Endothelial cell of umbilical vein (primary cell): ENCODE data around the gene C4A. TPM values are rescaled to one million over a fixed set of nuclear protein-coding genes. Genes with fewer than 3 reads are reported as not detected.

ENCODE experiments used
- BruUV-seq: library from RNA; stranded (reverse); fragments of 400-500 nt; replicated peaks from 2 replicates; lab custom pipeline; 2021; lab: Mats Ljungman, UMichigan
- CTCF ChIA-PET: fragments of 300-600, 350-600 bp; sonication (Branson Sonifier 250); formaldehyde crosslinking; loops from one replicate; lab custom pipeline; 2021; ENCODE audit warnings: antibody characterized with exemption, inconsistent platforms; lab: Charles Lee
- POLR2A ChIA-PET: fragments of 300-600, 350-600 bp; sonication (Branson Sonifier 250); formaldehyde crosslinking; loops from one replicate; lab custom pipeline; 2021; ENCODE audit warnings: antibody characterized with exemption, inconsistent platforms; lab: Charles Lee
- DNase-seq: peaks from one replicate; pipeline ENCODE4 v3.0.0-alpha.2; 2011; ENCODE audit warnings: low read depth, low spot score
- FAIRE-seq: peaks from 2 replicates; lab custom pipeline; 2011; peaks lifted over from hg19 to GRCh38; lab: Jason Lieb, UNC
- H2AFZ ChIP-seq: 2 replicates; pipeline ENCODE4 v1.6.0; 2012; ENCODE audit warnings: low read depth, low read length, control low read depth, inconsistent platforms
- H3K27ac ChIP-seq: 2 replicates; pipeline ENCODE4 v1.5.1; 2011; ENCODE audit warnings: low read depth, mild to moderate bottlenecking, control low read depth, low read length, moderate library complexity; ENCODE audit not compliant: insufficient read depth
- H3K27me3 ChIP-seq, 2 experiments: 2 replicates each; pipeline versions ENCODE4 v1.6.0 to v1.6.1; 2011; ENCODE audit warnings: low read length in 2 of 2, mixed read lengths in 1 of 2; ENCODE audit not compliant: control insufficient read depth in 2 of 2, insufficient read depth in 2 of 2
- H3K36me3 ChIP-seq, 2 experiments: 2 replicates in 1 of 2; 3 replicates in 1 of 2; pipeline ENCODE4 v1.5.1; 2011; ENCODE audit warnings: low read length in 2 of 2, mild to moderate bottlenecking in 1 of 2, moderate library complexity in 1 of 2; ENCODE audit not compliant: control insufficient read depth in 2 of 2, insufficient read depth in 2 of 2; ENCODE audit errors: extremely low read depth in 1 of 2
- H3K4me1 ChIP-seq: 3 replicates; pipeline ENCODE4 v1.5.1; 2011; ENCODE audit warnings: mild to moderate bottlenecking, low read length; ENCODE audit not compliant: control insufficient read depth, insufficient read depth; ENCODE audit errors: extremely low read depth
- H3K4me2 ChIP-seq: 2 replicates; pipeline ENCODE4 v1.6.1; 2011; ENCODE audit warnings: low read length, control low read depth, mixed read lengths; ENCODE audit not compliant: insufficient read depth
- H3K4me3 ChIP-seq, 3 experiments: fragments of 200-600 bp in 1 of 3; sonication (generic), shearing (Covaris generic) in 1 of 3; replicated peaks in 1 of 3; 2 replicates each; pipeline ENCODE4 v1.5.1; 2011 to 2016; ENCODE audit warnings: control low read depth in 3 of 3, low read length in 3 of 3, mild to moderate bottlenecking in 2 of 3, inconsistent platforms in 1 of 3, low read depth in 1 of 3, moderate library complexity in 1 of 3; ENCODE audit not compliant: insufficient read depth in 1 of 3
- H3K79me2 ChIP-seq: 2 replicates; pipeline ENCODE4 v1.6.0; 2012; ENCODE audit warnings: low read length, inconsistent platforms; ENCODE audit not compliant: control insufficient read depth, insufficient read depth
- H3K9ac ChIP-seq: replicated peaks from 2 replicates; pipeline ENCODE3; 2011; ENCODE audit warnings: low read length, control low read depth; ENCODE audit not compliant: insufficient read depth; ENCODE audit errors: extremely low read depth
- H3K9me1 ChIP-seq: replicated peaks from 3 replicates; pipeline ENCODE4 v1.6.0; 2011; ENCODE audit warnings: mild to moderate bottlenecking, low read length; ENCODE audit not compliant: control insufficient read depth, insufficient read depth; ENCODE audit errors: extremely low read depth
- H3K9me3 ChIP-seq: replicated peaks from 2 replicates; pipeline ENCODE4 v1.5.1; 2012; ENCODE audit warnings: low read length, inconsistent platforms; ENCODE audit not compliant: control insufficient read depth, insufficient read depth
- H4K20me1 ChIP-seq: replicated peaks from 2 replicates; pipeline ENCODE3; 2011; ENCODE audit warnings: mild to moderate bottlenecking, low read length; ENCODE audit not compliant: control insufficient read depth, insufficient read depth; ENCODE audit errors: extremely low read depth
- CTCF ChIP-seq, 2 donors: IDR thresholded peaks; 1 replicate in 1 of 2; 2 replicates in 1 of 2; pipeline ENCODE4 v1.5.1; 2011; ENCODE audit warnings: low read length in 2 of 2, mild to moderate bottlenecking in 2 of 2, moderate library complexity in 2 of 2, control low read depth in 1 of 2, inconsistent platforms in 1 of 2, low read depth in 1 of 2; ENCODE audit not compliant: insufficient read depth in 1 of 2; ENCODE audit errors: extremely low read depth in 1 of 2
- EZH2 ChIP-seq: IDR thresholded peaks from 2 replicates; pipeline ENCODE4 v1.6.1; 2012; ENCODE audit warnings: borderline replicate concordance, low read depth, mild to moderate bottlenecking, moderate library complexity, low read length, inconsistent platforms; ENCODE audit not compliant: severe bottlenecking
- FOS ChIP-seq: IDR thresholded peaks from 2 replicates; pipeline ENCODE4 v1.6.1; 2011; ENCODE audit warnings: mild to moderate bottlenecking, low read length, moderate library complexity, borderline replicate concordance; ENCODE audit not compliant: insufficient read depth
- GATA2 ChIP-seq: IDR thresholded peaks from 2 replicates; pipeline ENCODE4 v1.7.0; 2011; ENCODE audit warnings: low read depth, mild to moderate bottlenecking, moderate library complexity, mixed read lengths, low read length; ENCODE audit not compliant: insufficient read length, insufficient read depth
- JUN ChIP-seq: IDR thresholded peaks from 2 replicates; pipeline ENCODE4 v1.6.1; 2011; ENCODE audit warnings: borderline replicate concordance, low read depth; ENCODE audit not compliant: insufficient read length, insufficient read depth
- MAX ChIP-seq: IDR thresholded peaks from 2 replicates; pipeline ENCODE4 v1.6.1; 2011; ENCODE audit not compliant: insufficient read depth, insufficient read length
- MYC ChIP-seq: IDR thresholded peaks from one replicate; pipeline ENCODE4 v1.6.1; 2011; ENCODE audit warnings: mild to moderate bottlenecking, low read depth, low read length
- POLR2A ChIP-seq: IDR thresholded peaks from 2 replicates; pipeline ENCODE4 v1.6.1; 2012; ENCODE audit warnings: low read depth, mild to moderate bottlenecking, control low read depth, low read length
- POLR2AphosphoS5 ChIP-seq: IDR thresholded peaks from 2 replicates; pipeline ENCODE4 v1.6.1; 2012; ENCODE audit warnings: low read depth, mild to moderate bottlenecking, control low read depth, low read length, moderate library complexity; ENCODE audit not compliant: insufficient read depth
- dilution Hi-C: fragments of 300-500 bp; cut with MboI; formaldehyde crosslinking; loops from one replicate; pipeline ENCODE4 v1.15.0; 2019; ENCODE audit warnings: low sequenced_read_pairs; ENCODE audit not compliant: extremely low pct_ligation_motif_present
- intact Hi-C: fragments of 100-400 bp; cut with micrococcal nuclease; formaldehyde crosslinking; loops from one replicate; pipeline ENCODE4 v1.10.0; 2022
- polyA plus RNA-seq, 4 experiments: library from polyadenylated mRNA; depleted of rRNA in 3 of 4; stranded (reverse) in 3 of 4; unstranded in 1 of 4; fragments of >200 nt; gene quantifications; 2 replicates each; pipeline versions ENCODE4 v1.2.1 to v1.2.3, GENCODE V29; 2011 to 2012; ENCODE audit warnings: missing spikeins in 1 of 4
- total RNA-seq: library from RNA; stranded (reverse); gene quantifications from 2 replicates; pipeline ENCODE4 v1.2.3, GENCODE V29; 2021

Gene C4A
- total and polyA plus RNA-seq, 2 donors (not counting 3 experiments of a cell fraction or from before 2014, with no cell fraction given), result 5.2 to 5.7 TPM

GRCh38 chr6:31971993-31972708 is 9.7 kb upstream of the C4A start, which contains the start of gene DXO:
DXO (minus strand) TSS chr6:31972138; CDS start chr6:31971675, 463 bp downstream.
- DNase-seq (peak; percentile 98), FAIRE-seq (peak; percentile 91)
- peak within 1 kb of the TSS; percentile 51 to 73 (median 63) for H3K4me3 ChIP-seq
- no peaks in the 10 kb centered on the region for H3K9me1 ChIP-seq
- no peaks in the 10 kb centered on the region for H3K27me3 ChIP-seq
- peak within 1 kb of the TSS; percentile 91 for H3K4me2 ChIP-seq
- ChIA-PET POLR2A (interaction anchor here (0.5 kb wide), 1 partner anchor 371 kb away, joined by 4 read pairs; no protein-coding TSS in a partner anchor), CTCF (interaction anchor here (1.6 kb wide), 2 partner anchors 20 to 896 kb away, joined by 3 to 8 read pairs; no protein-coding TSS in a partner anchor)
- H3K36me3 ChIP-seq, result peaks cover 5 to 24% of the 10 kb centered on the region in 2 experiments
- H3K9ac ChIP-seq, result peak within 1 kb of the TSS; percentile 82
- peaks cover 17% of the 10 kb centered on the region for H3K4me1 ChIP-seq
- no TSS peak for BruUV-seq
- dilution Hi-C loops, result no loop called here
- H2AFZ ChIP-seq, result peak within 1 kb of the TSS; percentile 61
- H3K9me3 ChIP-seq, result no peaks in the 10 kb centered on the region
- intact Hi-C loops, result loop anchor here (1.0 kb wide), 1 partner anchor 13 kb away; the partner anchor contains the start of gene SKIC2
- peaks cover 29% of the 10 kb centered on the region for H3K79me2 ChIP-seq
- H4K20me1 ChIP-seq, result no peaks in the 10 kb centered on the region
- peak within 1 kb of the TSS; percentile 79 for H3K27ac ChIP-seq
- TF ChIP-seq GATA2 (no peak), MYC (no peak), JUN (no peak), EZH2 (no peak), MAX (peak; percentile 20), CTCF (IDR thresholded peaks at IDR 0.05; ENCODE audit: extremely low read depth in 1 of 2, insufficient read depth in 1 of 2, low read depth in 1 of 2, low read length in 2 of 2) (no peak), POLR2A (no peak), FOS (no peak), POLR2AphosphoS5 (peak; percentile 14)
